ENCODE results near the gene EHMT2. TPM values are rescaled to one million over a fixed set of nuclear protein-coding genes. Genes with fewer than 3 reads are reported as not detected.
A peak's percentile ranks its signal among the peaks of the same experiment; 100 is the strongest.

The EHMT2 gene
- total and polyA plus RNA-seq, 2 donors (not counting 3 experiments of a cell fraction or from before 2014, with no cell fraction given): 53.3 to 54.3 TPM

DNA sequence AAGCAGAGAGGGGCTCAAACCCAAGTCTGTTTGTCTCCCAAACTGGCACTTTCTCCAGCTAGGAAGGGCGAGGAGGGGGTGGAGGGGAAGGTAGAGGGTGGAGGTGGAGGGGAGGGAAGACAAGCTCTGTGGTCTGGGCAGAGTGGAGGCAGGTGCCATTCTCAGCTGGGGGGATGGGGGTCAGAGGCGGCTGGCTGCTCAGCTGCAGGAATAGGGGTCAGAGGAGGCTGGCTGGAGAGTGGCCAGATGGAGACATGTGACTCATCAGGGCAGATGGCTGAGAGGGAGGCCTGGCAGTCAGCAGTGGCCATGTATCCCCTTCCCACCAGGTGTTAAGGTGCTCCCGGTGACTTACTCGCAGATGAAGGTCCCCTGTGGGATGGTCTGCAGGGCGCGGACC is 15.2 kb downstream of the EHMT2 start:
- intact Hi-C loops (cut with micrococcal nuclease) (no loop called here), dilution Hi-C loops (cut with MboI; ENCODE audit: extremely low pct_ligation_motif_present, low sequenced_read_pairs) (no loop called here)
- FAIRE-seq (peak; percentile 15), DNase-seq (ENCODE audit: low read depth, low spot score) (peak; percentile 29)
- H3K4me2 ChIP-seq (ENCODE audit: insufficient read depth, low read length): no peak overlapping the region
- no peaks in the 10 kb centered on the region for H3K9me3 ChIP-seq (replicated peaks; ENCODE audit: control insufficient read depth, insufficient read depth, low read length)
- TF ChIP-seq MYC (IDR thresholded peaks at IDR 0.05; ENCODE audit: low read depth, low read length) (no peak), POLR2A (IDR thresholded peaks at IDR 0.05; ENCODE audit: low read depth, low read length) (no peak), JUN (IDR thresholded peaks at IDR 0.05; ENCODE audit: borderline replicate concordance, insufficient read depth, insufficient read length, low read depth) (no peak), GATA2 (IDR thresholded peaks at IDR 0.05; ENCODE audit: insufficient read depth, insufficient read length, low read depth, low read length) (no peak), POLR2AphosphoS5 (IDR thresholded peaks at IDR 0.05; ENCODE audit: insufficient read depth, low read depth, low read length) (no peak), EZH2 (IDR thresholded peaks at IDR 0.05; ENCODE audit: borderline replicate concordance, low read depth, low read length, severe bottlenecking) (no peak), FOS (IDR thresholded peaks at IDR 0.05; ENCODE audit: borderline replicate concordance, insufficient read depth, low read length) (no peak)
- TF ChIP-seq, protein P1, sequence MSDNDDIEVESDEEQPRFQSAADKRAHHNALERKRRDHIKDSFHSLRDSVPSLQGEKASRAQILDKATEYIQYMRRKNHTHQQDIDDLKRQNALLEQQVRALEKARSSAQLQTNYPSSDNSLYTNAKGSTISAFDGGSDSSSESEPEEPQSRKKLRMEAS (IDR thresholded peaks at IDR 0.05; ENCODE audit: insufficient read depth, insufficient read length): no peak
- TF ChIP-seq, protein P2, sequence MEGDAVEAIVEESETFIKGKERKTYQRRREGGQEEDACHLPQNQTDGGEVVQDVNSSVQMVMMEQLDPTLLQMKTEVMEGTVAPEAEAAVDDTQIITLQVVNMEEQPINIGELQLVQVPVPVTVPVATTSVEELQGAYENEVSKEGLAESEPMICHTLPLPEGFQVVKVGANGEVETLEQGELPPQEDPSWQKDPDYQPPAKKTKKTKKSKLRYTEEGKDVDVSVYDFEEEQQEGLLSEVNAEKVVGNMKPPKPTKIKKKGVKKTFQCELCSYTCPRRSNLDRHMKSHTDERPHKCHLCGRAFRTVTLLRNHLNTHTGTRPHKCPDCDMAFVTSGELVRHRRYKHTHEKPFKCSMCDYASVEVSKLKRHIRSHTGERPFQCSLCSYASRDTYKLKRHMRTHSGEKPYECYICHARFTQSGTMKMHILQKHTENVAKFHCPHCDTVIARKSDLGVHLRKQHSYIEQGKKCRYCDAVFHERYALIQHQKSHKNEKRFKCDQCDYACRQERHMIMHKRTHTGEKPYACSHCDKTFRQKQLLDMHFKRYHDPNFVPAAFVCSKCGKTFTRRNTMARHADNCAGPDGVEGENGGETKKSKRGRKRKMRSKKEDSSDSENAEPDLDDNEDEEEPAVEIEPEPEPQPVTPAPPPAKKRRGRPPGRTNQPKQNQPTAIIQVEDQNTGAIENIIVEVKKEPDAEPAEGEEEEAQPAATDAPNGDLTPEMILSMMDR (IDR thresholded peaks at IDR 0.05; ENCODE audit: extremely low read depth in 1 of 2, insufficient read depth in 1 of 2, low read depth in 1 of 2, low read length in 2 of 2): no peak
- no peak overlapping the region for H3K9ac ChIP-seq (replicated peaks; ENCODE audit: extremely low read depth, insufficient read depth, low read length)
- no peaks in the 10 kb centered on the region for H3K27me3 ChIP-seq (ENCODE audit: control insufficient read depth in 2 of 2, insufficient read depth in 2 of 2, low read length in 2 of 2)
- ChIA-PET POLR2A (interaction anchor here (0.6 kb wide), 1 partner anchor 26 kb away, joined by 3 read pairs; no protein-coding TSS in a partner anchor), CTCF (interaction anchor here (1.1 to 1.7 kb wide), 3 partner anchors 8 to 70 kb away, joined by 3 to 4 read pairs (median 4); no protein-coding TSS in a partner anchor)
- BruUV-seq (replicated peaks): no TSS peak
- no peak overlapping the region for H3K4me3 ChIP-seq (replicated peaks in 1 of 3; ENCODE audit: insufficient read depth in 1 of 3, low read depth in 1 of 3, low read length in 3 of 3)
- H2AFZ ChIP-seq (ENCODE audit: low read depth, low read length): no peak overlapping the region
- peaks cover 1% of the 10 kb centered on the region for H3K4me1 ChIP-seq (ENCODE audit: control insufficient read depth, extremely low read depth, insufficient read depth, low read length)
- H4K20me1 ChIP-seq (replicated peaks; ENCODE audit: control insufficient read depth, extremely low read depth, insufficient read depth, low read length): no peaks in the 10 kb centered on the region
- H3K27ac ChIP-seq (ENCODE audit: insufficient read depth, low read depth, low read length): no peak overlapping the region
- peaks cover 3 to 50% of the 10 kb centered on the region in 2 experiments for H3K36me3 ChIP-seq (ENCODE audit: control insufficient read depth in 2 of 2, extremely low read depth in 1 of 2, insufficient read depth in 2 of 2, low read length in 2 of 2)
- H3K79me2 ChIP-seq (ENCODE audit: control insufficient read depth, insufficient read depth, low read length): no peaks in the 10 kb centered on the region
- H3K9me1 ChIP-seq (replicated peaks; ENCODE audit: control insufficient read depth, extremely low read depth, insufficient read depth, low read length): no peaks in the 10 kb centered on the region
